CD8-positive, alpha-beta memory T cell (primary cell): ENCODE data around the gene GSK3A. TPM values are rescaled to one million over a fixed set of nuclear protein-coding genes. Genes with fewer than 3 reads are reported as not detected.

Experiments
- CTCF ChIA-PET: fragments of 350-600 bp; sonication (Branson Sonifier 250); formaldehyde crosslinking; loops from one replicate; lab custom pipeline; 2021; ENCODE audit warnings: antibody characterized with exemption; lab: Charles Lee
- POLR2A ChIA-PET: fragments of 350-600 bp; sonication (Branson Sonifier 250); formaldehyde crosslinking; loops from one replicate; lab custom pipeline; 2021; ENCODE audit warnings: antibody characterized with exemption; lab: Charles Lee
- DNase-seq, 5 donors: peaks; one replicate each; pipeline versions ENCODE4 v3.0.0 to v3.0.0-alpha.2; 2020 to 2022; ENCODE audit warnings: mixed read lengths in 1 of 5
- H3K27ac ChIP-seq: one replicate; pipeline ENCODE4 v1.7.0; 2013; ENCODE audit warnings: low read depth, mild to moderate bottlenecking, low read length, moderate library complexity
- H3K27me3 ChIP-seq: 2 replicates; pipeline ENCODE4 v1.7.0; 2013; ENCODE audit warnings: low read length, mild to moderate bottlenecking; ENCODE audit not compliant: insufficient read depth, poor library complexity, severe bottlenecking
- H3K36me3 ChIP-seq: 2 replicates; pipeline ENCODE4 v1.7.0; 2013; ENCODE audit warnings: mild to moderate bottlenecking, low read length, moderate library complexity; ENCODE audit not compliant: insufficient read depth
- H3K4me1 ChIP-seq: 2 replicates; pipeline ENCODE4 v1.7.0; 2013; ENCODE audit warnings: mild to moderate bottlenecking, low read length, moderate library complexity; ENCODE audit not compliant: insufficient read depth
- H3K4me3 ChIP-seq: 2 replicates; pipeline ENCODE4 v1.7.0; 2013; ENCODE audit warnings: mild to moderate bottlenecking, low read length
- H3K9me3 ChIP-seq: 2 replicates; pipeline ENCODE4 v1.7.0; 2013; ENCODE audit warnings: mild to moderate bottlenecking, low read length
- H3K27ac Mint-ChIP-seq, 8 donors: one replicate each; pipeline ENCODE4 v1.8.0; 2020 to 2021; ENCODE audit warnings: mixed read lengths in 8 of 8, mild to moderate bottlenecking in 6 of 8, inconsistent platforms in 3 of 8, moderate library complexity in 3 of 8
- H3K27me3 Mint-ChIP-seq, 2 donors: one replicate each; pipeline ENCODE4 v1.8.0; 2020 to 2021; ENCODE audit warnings: mixed read lengths in 2 of 2, mild to moderate bottlenecking in 1 of 2, moderate library complexity in 1 of 2
- H3K36me3 Mint-ChIP-seq, 3 donors: one replicate each; pipeline ENCODE4 v1.8.0; 2020 to 2021; ENCODE audit warnings: mixed read lengths in 3 of 3, inconsistent platforms in 1 of 3, mild to moderate bottlenecking in 1 of 3
- H3K4me1 Mint-ChIP-seq, 3 donors: one replicate each; pipeline ENCODE4 v1.8.0; 2020 to 2021; ENCODE audit warnings: mixed read lengths in 3 of 3, inconsistent platforms in 1 of 3, mild to moderate bottlenecking in 1 of 3
- H3K4me3 Mint-ChIP-seq, 7 donors: one replicate each; pipeline ENCODE4 v1.8.0; 2020 to 2021; ENCODE audit warnings: mixed read lengths in 7 of 7, mild to moderate bottlenecking in 6 of 7, moderate library complexity in 4 of 7, inconsistent platforms in 2 of 7
- H3K9me3 Mint-ChIP-seq, 5 donors: one replicate each; pipeline ENCODE4 v1.8.0; 2020 to 2022; ENCODE audit warnings: mixed read lengths in 5 of 5, mild to moderate bottlenecking in 3 of 5, moderate library complexity in 2 of 5, inconsistent platforms in 1 of 5
- polyA plus RNA-seq: library from polyadenylated mRNA; unstranded; fragments of 300-500 nt; fragmentation: Illumina TruSeq; gene quantifications from one replicate; pipeline ENCODE4 v1.2.3, GENCODE V29; 2021
- total RNA-seq, 2 experiments: library from RNA; stranded (reverse); gene quantifications; one replicate each; pipeline ENCODE4 v1.2.3, GENCODE V29; 2021

Gene GSK3A
- total and polyA plus RNA-seq, 3 experiments from 2014 or later = 23.8 to 53.5 (median 52.9) TPM

DNA sequence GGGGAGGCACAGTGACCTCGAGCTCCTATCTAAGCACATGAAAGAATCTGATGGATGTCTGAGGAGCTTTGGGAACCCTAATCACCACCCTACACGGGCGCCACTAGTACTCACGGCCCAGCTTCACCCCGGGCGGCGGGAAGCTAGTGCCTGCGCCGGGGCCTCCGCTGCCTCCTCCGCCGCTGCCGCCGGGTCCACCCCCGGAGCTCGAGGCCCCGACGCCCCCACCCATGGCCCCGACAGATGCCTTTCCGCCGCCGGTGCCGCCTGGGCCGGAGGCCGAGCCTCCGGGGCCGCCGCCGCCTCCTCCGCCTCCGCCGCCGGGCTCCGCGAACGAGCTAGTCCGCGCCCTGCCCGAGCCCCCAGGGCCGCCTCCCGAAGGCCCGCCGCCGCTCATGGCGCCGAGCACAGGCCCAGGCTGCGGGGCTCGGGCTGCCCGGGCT, 312 bp downstream of the GSK3A start:
- H3K9me3 ChIP-seq = no peaks in the 10 kb centered on the region
- H3K9me3 Mint-ChIP-seq = no peaks in the 10 kb centered on the region
- H3K4me3 Mint-ChIP-seq = peak overlapping the region; percentile 82 to 95 (median 86)
- H3K27ac ChIP-seq = peak overlapping the region; percentile 80
- H3K27me3 Mint-ChIP-seq = peaks cover 0 to 2% of the 10 kb centered on the region in 2 donors
- H3K36me3 ChIP-seq = peaks cover 5% of the 10 kb centered on the region
- no peaks in the 10 kb centered on the region for H3K27me3 ChIP-seq
- CTCF ChIA-PET = interaction anchor here (0.9 to 8.6 kb wide), 13 partner anchors 8 to 133 kb away, joined by 3 to 72 read pairs (median 7); partner anchors contain the start of genes POU2F2 and ZNF526
- peaks cover 49 to 65% (median 51%) of the 10 kb centered on the region in 3 donors for H3K4me1 Mint-ChIP-seq
- H3K27ac Mint-ChIP-seq = peak overlapping the region; percentile 80 to 96 (median 92)
- peaks cover 0 to 31% (median 5%) of the 10 kb centered on the region in 3 donors for H3K36me3 Mint-ChIP-seq
- H3K4me1 ChIP-seq = peaks cover 43% of the 10 kb centered on the region
- peak overlapping the region; percentile 62 for H3K4me3 ChIP-seq
- POLR2A ChIA-PET = interaction anchor here (0.5 to 3.9 kb wide), 16 partner anchors 11 to 123 kb away, joined by 3 to 26 read pairs (median 6); partner anchors contain the start of genes CIC, DEDD2, POU2F2 and ZNF526
- no peak for DNase-seq

DNA sequence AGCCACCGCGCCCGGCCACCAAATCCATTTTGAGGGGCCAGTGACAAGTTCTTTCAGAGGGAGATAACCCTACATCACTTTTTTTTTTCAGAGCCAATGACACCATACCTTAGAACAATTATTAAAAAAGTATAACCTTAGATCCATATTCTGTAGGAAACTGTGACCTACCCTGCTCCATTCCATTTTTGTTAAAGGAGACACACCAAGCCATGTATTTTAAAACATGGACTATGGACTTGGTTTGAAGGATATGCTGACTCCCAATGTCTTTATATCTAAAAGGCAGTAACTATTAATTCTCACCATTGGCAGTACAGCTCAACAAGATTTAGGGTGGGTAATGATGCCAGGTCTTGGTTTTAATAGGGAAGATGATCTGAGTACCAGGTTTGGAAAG, 1.1 kb downstream of the GSK3A start:
- peaks cover 5% of the 10 kb centered on the region for H3K36me3 ChIP-seq
- peaks cover 0 to 39% (median 5%) of the 10 kb centered on the region in 3 donors for H3K36me3 Mint-ChIP-seq
- DNase-seq = no peak
- peaks cover 0 to 2% of the 10 kb centered on the region in 2 donors for H3K27me3 Mint-ChIP-seq
- peaks cover 49 to 67% (median 56%) of the 10 kb centered on the region in 3 donors for H3K4me1 Mint-ChIP-seq
- peak overlapping the region; percentile 62 for H3K4me3 ChIP-seq
- H3K27ac ChIP-seq = peak overlapping the region; percentile 80
- ChIA-PET CTCF (interaction anchor here (0.9 to 8.6 kb wide), 6 partner anchors 21 to 197 kb away, joined by 3 to 72 read pairs (median 10); partner anchors contain the start of genes POU2F2 and ZNF526), POLR2A (interaction anchor here (0.7 to 2.1 kb wide), 5 partner anchors 12 to 31 kb away, joined by 3 to 5 read pairs (median 4); no protein-coding TSS in a partner anchor)
- H3K9me3 ChIP-seq = no peaks in the 10 kb centered on the region
- H3K4me3 Mint-ChIP-seq = peak overlapping the region; percentile 82 to 95 (median 86)
- no peaks in the 10 kb centered on the region for H3K9me3 Mint-ChIP-seq
- H3K27me3 ChIP-seq = no peaks in the 10 kb centered on the region
- H3K27ac Mint-ChIP-seq = peak overlapping the region; percentile 80 to 96 (median 92)
- H3K4me1 ChIP-seq = peaks cover 43% of the 10 kb centered on the region

DNA sequence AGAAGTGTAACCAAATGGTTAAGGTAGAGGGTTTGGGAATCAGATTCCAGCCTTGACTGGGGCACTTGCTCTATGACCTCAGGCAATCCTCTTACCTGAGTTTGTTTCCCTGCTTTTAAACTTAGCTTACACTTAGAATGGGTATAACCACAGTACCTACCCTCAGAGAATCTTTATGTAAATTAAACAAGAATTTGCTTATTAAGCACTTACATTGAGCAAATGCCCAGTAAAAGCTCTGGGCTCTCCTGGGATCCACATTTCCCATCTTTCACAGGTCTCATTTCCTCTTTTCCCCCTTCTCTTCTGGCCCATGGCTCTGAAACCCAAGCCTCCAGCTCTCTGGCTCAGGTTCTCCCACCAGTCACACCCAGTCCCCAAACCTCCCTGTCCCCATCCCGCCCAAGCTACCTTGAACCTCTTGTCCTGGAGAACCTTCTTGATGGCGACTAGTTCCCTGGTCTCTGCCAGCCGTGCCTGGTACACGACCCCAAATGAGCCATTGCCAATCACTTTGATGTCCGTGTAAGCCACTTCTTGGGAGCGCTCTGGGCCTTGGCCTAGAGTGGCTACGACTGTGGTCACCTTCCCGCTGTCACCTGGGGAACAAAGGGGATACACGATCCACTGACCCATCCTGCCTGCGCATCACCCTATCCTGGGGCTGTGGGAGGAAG, 2.7 kb downstream of the GSK3A start:
- H3K36me3 ChIP-seq = peaks cover 15% of the 10 kb centered on the region
- H3K27me3 ChIP-seq = no peaks in the 10 kb centered on the region
- H3K9me3 Mint-ChIP-seq = no peaks in the 10 kb centered on the region
- no peak for DNase-seq
- peak overlapping the region; percentile 23 to 88 (median 62) for H3K27ac Mint-ChIP-seq
- no peak overlapping the region for H3K4me3 ChIP-seq
- no peak overlapping the region for H3K27ac ChIP-seq
- CTCF ChIA-PET = interaction anchor here (1.0 to 2.5 kb wide), 4 partner anchors 13 to 131 kb away, joined by 3 to 9 read pairs (median 4); partner anchors contain the start of gene POU2F2
- H3K4me1 Mint-ChIP-seq = peaks cover 44 to 58% (median 51%) of the 10 kb centered on the region in 3 donors
- H3K36me3 Mint-ChIP-seq = peaks cover 0 to 53% (median 4%) of the 10 kb centered on the region in 3 donors
- H3K27me3 Mint-ChIP-seq = no peaks in the 10 kb centered on the region
- no peaks in the 10 kb centered on the region for H3K9me3 ChIP-seq
- POLR2A ChIA-PET = interaction anchor here (0.8 kb wide), 1 partner anchor 22 kb away, joined by 3 read pairs; the partner anchor contains the start of gene DEDD2
- H3K4me3 Mint-ChIP-seq = peak overlapping the region in 3 of 7 donors; percentile 39 to 85 (median 85)
- H3K4me1 ChIP-seq = peaks cover 39% of the 10 kb centered on the region

DNA sequence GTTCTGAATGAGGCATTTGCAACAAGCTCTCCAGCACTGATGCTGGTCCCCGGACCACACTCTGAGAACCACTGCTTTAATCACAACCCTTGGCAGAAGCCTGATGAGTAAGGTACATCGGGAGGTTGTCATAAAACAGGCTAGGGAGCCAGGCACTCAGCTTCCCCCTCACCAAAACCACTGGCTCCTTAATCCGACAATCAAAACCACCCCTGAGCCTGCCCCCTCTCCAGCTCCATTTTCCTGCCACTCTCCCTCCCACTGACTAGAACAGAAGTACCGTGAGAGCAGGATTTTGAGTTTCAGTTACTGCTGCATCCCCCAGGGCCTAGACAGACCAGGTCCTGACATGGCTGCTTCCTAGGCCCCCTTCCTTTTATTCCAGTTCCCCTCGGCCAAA, 7.2 kb downstream of the GSK3A start:
- Mint-ChIP-seq H3K4me3 (no peak overlapping the region), H3K4me1 (peaks cover 15 to 25% (median 21%) of the 10 kb centered on the region in 3 donors), H3K27me3 (no peaks in the 10 kb centered on the region), H3K36me3 (peaks cover 0 to 77% (median 8%) of the 10 kb centered on the region in 3 donors), H3K27ac (peak overlapping the region in 3 of 8 donors; percentile 30 to 92 (median 54)), H3K9me3 (no peaks in the 10 kb centered on the region)
- Histone ChIP-seq H3K36me3 (peaks cover 30% of the 10 kb centered on the region), H3K9me3 (no peaks in the 10 kb centered on the region), H3K27ac (no peak overlapping the region), H3K27me3 (no peaks in the 10 kb centered on the region), H3K4me3 (no peak overlapping the region), H3K4me1 (peaks cover 10% of the 10 kb centered on the region)
- DNase-seq = no peak
- POLR2A ChIA-PET = interaction anchor here (0.8 kb wide), 1 partner anchor 36 kb away, joined by 3 read pairs; no protein-coding TSS in a partner anchor
- CTCF ChIA-PET = interaction anchor here (1.6 kb wide), 1 partner anchor 44 kb away, joined by 4 read pairs; no protein-coding TSS in a partner anchor

DNA sequence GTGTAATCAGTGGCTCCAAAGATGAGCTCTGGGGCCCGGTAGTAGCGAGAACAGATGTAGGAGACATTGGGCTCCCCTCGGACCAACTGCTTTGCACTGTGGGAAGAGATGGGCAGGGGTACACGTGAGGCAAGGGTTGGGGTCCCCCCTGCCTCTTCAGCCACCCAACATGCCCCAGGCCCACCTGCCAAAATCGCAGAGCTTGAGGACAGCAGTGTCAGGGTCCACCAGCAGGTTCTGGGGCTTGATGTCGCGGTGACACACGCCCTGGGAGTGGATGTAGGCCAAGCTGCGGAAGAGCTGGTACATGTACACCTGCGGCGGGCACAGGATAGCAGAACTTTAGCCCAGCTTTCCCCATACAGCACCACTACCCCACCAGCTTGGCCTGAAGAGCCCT, 8.0 kb downstream of the GSK3A start:
- Histone ChIP-seq H3K4me1 (peaks cover 3% of the 10 kb centered on the region), H3K9me3 (no peaks in the 10 kb centered on the region), H3K27ac (no peak overlapping the region), H3K4me3 (no peak overlapping the region), H3K27me3 (no peaks in the 10 kb centered on the region), H3K36me3 (peaks cover 28% of the 10 kb centered on the region)
- Mint-ChIP-seq H3K9me3 (no peaks in the 10 kb centered on the region), H3K4me3 (no peak overlapping the region), H3K4me1 (peaks cover 12 to 22% (median 19%) of the 10 kb centered on the region in 3 donors), H3K36me3 (peaks cover 0 to 77% (median 10%) of the 10 kb centered on the region in 3 donors), H3K27ac (peak overlapping the region in 2 of 8 donors; percentile 68 to 88), H3K27me3 (no peaks in the 10 kb centered on the region)
- no peak for DNase-seq
- CTCF ChIA-PET = interaction anchor here (0.9 to 1.6 kb wide), 5 partner anchors 9 to 189 kb away, joined by 3 to 4 read pairs (median 3); partner anchors contain the start of gene GSK3A
- POLR2A ChIA-PET = interaction anchor here (0.8 kb wide), 1 partner anchor 13 kb away, joined by 3 read pairs; no protein-coding TSS in a partner anchor

DNA sequence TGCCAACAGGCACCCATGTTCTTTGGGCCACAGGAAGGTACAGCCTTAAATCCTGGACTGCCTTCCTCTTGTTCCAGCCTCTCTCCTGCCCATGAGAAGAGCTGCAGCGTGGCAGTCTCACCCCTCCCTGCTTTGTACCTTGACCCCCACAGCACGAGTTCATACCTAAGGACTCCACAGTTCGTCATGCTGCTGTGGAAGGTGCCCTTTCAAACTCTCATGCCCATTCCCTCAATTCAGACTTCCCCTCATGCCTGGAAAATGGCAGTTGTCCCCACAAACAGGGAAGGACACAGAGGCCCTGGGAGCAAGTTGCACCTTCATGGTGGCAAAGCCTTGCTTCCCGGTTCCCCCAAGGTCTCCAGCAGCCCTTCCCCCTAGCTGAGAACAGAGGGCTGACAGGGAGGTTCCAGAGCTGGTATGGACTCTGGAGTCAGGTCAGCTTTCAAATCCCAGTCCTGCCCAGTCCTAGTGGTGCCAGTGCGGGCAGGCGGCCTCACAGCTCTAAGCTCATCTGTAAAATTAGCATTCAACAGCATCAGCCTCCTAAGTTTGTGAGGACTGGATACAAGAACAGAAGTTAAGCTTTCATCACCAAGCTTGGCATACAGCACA, 8.6 kb downstream of the GSK3A start:
- POLR2A ChIA-PET = interaction anchor here (0.8 kb wide), 1 partner anchor 12 kb away, joined by 3 read pairs; no protein-coding TSS in a partner anchor
- no peak overlapping the region for H3K4me3 Mint-ChIP-seq
- Histone ChIP-seq H3K27me3 (no peaks in the 10 kb centered on the region), H3K36me3 (peaks cover 33% of the 10 kb centered on the region), H3K9me3 (no peaks in the 10 kb centered on the region), H3K4me3 (no peak overlapping the region), H3K27ac (no peak overlapping the region), H3K4me1 (no peaks in the 10 kb centered on the region)
- peaks cover 0 to 77% (median 7%) of the 10 kb centered on the region in 3 donors for H3K36me3 Mint-ChIP-seq
- peaks cover 10 to 23% (median 19%) of the 10 kb centered on the region in 3 donors for H3K4me1 Mint-ChIP-seq
- no peaks in the 10 kb centered on the region for H3K9me3 Mint-ChIP-seq
- peak overlapping the region in 5 of 8 donors; percentile 33 to 92 (median 61) for H3K27ac Mint-ChIP-seq
- no peak for DNase-seq
- CTCF ChIA-PET = interaction anchor here (0.9 to 1.6 kb wide), 6 partner anchors 9 to 190 kb away, joined by 3 to 4 read pairs (median 3); partner anchors contain the start of genes GSK3A and ZNF526
- H3K27me3 Mint-ChIP-seq = no peaks in the 10 kb centered on the region

DNA sequence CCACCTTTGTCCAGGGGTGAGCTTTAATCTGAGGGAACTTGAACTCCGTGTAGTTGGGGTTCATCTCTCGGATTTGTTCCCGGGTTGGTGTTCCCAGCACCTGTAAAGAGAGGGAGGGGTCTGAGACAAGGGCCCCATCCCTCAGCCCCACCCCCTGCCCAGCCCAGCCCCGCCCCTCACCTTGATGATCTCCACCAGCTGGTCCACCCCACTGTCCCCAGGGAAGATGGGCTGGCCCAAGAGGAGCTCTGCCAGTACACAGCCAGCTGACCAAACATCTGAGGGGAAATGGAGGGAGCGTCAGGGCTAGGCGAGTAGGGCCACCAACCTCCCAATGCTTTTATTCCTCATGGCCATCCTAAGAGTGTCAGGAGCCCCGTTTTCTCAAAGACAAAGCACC, 9.3 kb downstream of the GSK3A start:
- Histone ChIP-seq H3K4me1 (no peaks in the 10 kb centered on the region), H3K27ac (no peak overlapping the region), H3K27me3 (no peaks in the 10 kb centered on the region), H3K36me3 (peaks cover 33% of the 10 kb centered on the region), H3K4me3 (no peak overlapping the region), H3K9me3 (no peaks in the 10 kb centered on the region)
- Mint-ChIP-seq H3K4me3 (no peak overlapping the region), H3K27me3 (no peaks in the 10 kb centered on the region), H3K4me1 (peaks cover 12 to 27% (median 22%) of the 10 kb centered on the region in 3 donors), H3K9me3 (no peaks in the 10 kb centered on the region), H3K36me3 (peaks cover 0 to 83% (median 7%) of the 10 kb centered on the region in 3 donors), H3K27ac (peak overlapping the region in 1 of 8 donors; percentile 58)
- CTCF ChIA-PET = interaction anchor here (0.6 to 1.3 kb wide), 3 partner anchors 13 to 50 kb away, joined by 3 read pairs; partner anchors contain the start of gene ZNF526
- POLR2A ChIA-PET = no interaction called here
- no peak for DNase-seq
